HG03135 (cell line): ENCODE measurements around the gene QPCT.

ENCODE experiments used
- ATAC-seq: cut with Tn5 transposase; IDR thresholded peaks from one replicate; pipeline ENCODE4 v1.9.1; 2021; ENCODE audit warnings: mild to moderate bottlenecking, moderate library complexity; ENCODE audit not compliant: unreplicated experiment

QPCT gene

GRCh38 chr2:37324786-37325624 is 19.4 kb upstream of the QPCT start, which contains the start of gene PRKD3:
Gene PRKD3, minus strand, starts transcription at chr2:37324833. Its CDS starts 8,309 bp downstream, at chr2:37316524.
- peak; percentile 73 for ATAC-seq

GRCh38 chr2:37325625-37326071 is 18.8 kb upstream of the QPCT start:
- ATAC-seq: no peak

GRCh38 chr2:37326285-37326684 is 18.1 kb upstream of the QPCT start:
- ATAC-seq: no peak

- ATAC-seq: no peak
These were observed 17.4 kb upstream of the QPCT start for GRCh38 chr2:37326866-37327634.

GRCh38 chr2:37330681-37331080 is 13.7 kb upstream of the QPCT start:
- no peak for ATAC-seq

- ATAC-seq: no peak
These were observed 11.9 kb upstream of the QPCT start for GRCh38 chr2:37332560-37332959.

- no peak for ATAC-seq
These were observed 11.2 kb upstream of the QPCT start for GRCh38 chr2:37333256-37333655.

GRCh38 chr2:37335604-37336003 is 8.8 kb upstream of the QPCT start:
- no peak for ATAC-seq

GRCh38 chr2:37337620-37338280 is 6.7 kb upstream of the QPCT start:
- no peak for ATAC-seq

- no peak for ATAC-seq
These were observed 5.5 kb upstream of the QPCT start for GRCh38 chr2:37338933-37339332.

- ATAC-seq: no peak
These were observed 3.8 kb upstream of the QPCT start for GRCh38 chr2:37340637-37341036.

GRCh38 chr2:37342591-37343220 is 1.7 kb upstream of the QPCT start:
- ATAC-seq: no peak

GRCh38 chr2:37343537-37344434 is 644 bp upstream of the QPCT start:
- ATAC-seq: no peak

GRCh38 chr2:37348155-37348554 is 3.7 kb downstream of the QPCT start:
- no peak for ATAC-seq

- ATAC-seq: peak; percentile 49
These were observed 4.9 kb downstream of the QPCT start for GRCh38 chr2:37349231-37349860.

- peak; percentile 52 for ATAC-seq
These were observed 5.6 kb downstream of the QPCT start for GRCh38 chr2:37350034-37350433.

- no peak for ATAC-seq
These were observed 10.1 kb downstream of the QPCT start for GRCh38 chr2:37354531-37354930.

GRCh38 chr2:37355735-37356134 is 11.3 kb downstream of the QPCT start:
- ATAC-seq: no peak

- no peak for ATAC-seq
These were observed 11.9 kb downstream of the QPCT start for GRCh38 chr2:37356299-37356698.
